Testis (tissue), 3 donors: Measurements from ENCODE around the gene LANCL2. TPM values are rescaled to one million over a fixed set of nuclear protein-coding genes. Genes with fewer than 3 reads are reported as not detected.

Experiments used
- DNase-seq: peaks from one replicate; pipeline ENCODE4 v3.0.0-alpha.2; 2019
- H3K27ac ChIP-seq, 2 donors: fragments of 200-600 bp; sonication (generic); one replicate each; pipeline ENCODE4 v1.5.1; 2019
- H3K27me3 ChIP-seq: fragments of 200-600 bp; sonication (generic); one replicate; pipeline ENCODE4 v1.5.1; 2019
- H3K36me3 ChIP-seq: fragments of 200-600 bp; sonication (generic); one replicate; pipeline ENCODE4 v1.5.1; 2017; ENCODE audit warnings: low read depth; ENCODE audit errors: missing control alignments
- H3K4me1 ChIP-seq: fragments of 200-600 bp; sonication (generic); one replicate; pipeline ENCODE4 v1.5.1; 2019
- H3K4me3 ChIP-seq, 2 donors: fragments of 200-600 bp; sonication (generic); one replicate each; pipeline ENCODE4 v1.5.1; 2017 to 2019
- H3K9me3 ChIP-seq: fragments of 200-600 bp; sonication (generic); one replicate; pipeline ENCODE4 v1.5.1; 2017
- POLR2A ChIP-seq: fragments of 450-650 bp; IDR thresholded peaks from one replicate; pipeline ENCODE4 v1.6.1; 2017; ENCODE audit warnings: antibody characterized with exemption, mild to moderate bottlenecking, moderate library complexity
- WGBS, 2 donors: methylation state at CpG; one replicate each; pipeline ENCODE4 v1.1.5; 2018; 5-methylcytosine and 5-hydroxymethylcytosine counted together
- intact Hi-C: fragments of 100-400 bp; cut with DNase I; formaldehyde crosslinking; loops from one replicate; pipeline ENCODE4 v1.15.1; 2023; ENCODE audit warnings: low total_unique reads
- polyA plus RNA-seq: library from polyadenylated mRNA; stranded (reverse); fragments of 350-450 nt; fragmentation: Illumina TruSeq; extraction: RNeasy Lipid Tissue Mini Kit (QIAGEN cat#74804); gene quantifications from one replicate; pipeline ENCODE4 v1.2.3, GENCODE V29; 2014; ENCODE audit warnings: low read depth, low replicate concordance; ENCODE audit not compliant: insufficient read depth
- total RNA-seq, 2 donors: library from RNA; depleted of rRNA; stranded (reverse); fragments of >200 nt; gene quantifications; one replicate each; pipeline ENCODE4 v1.2.3, GENCODE V29; 2016
- TF ChIP-seq, protein P1 (sequence below), 3 experiments: fragments of 450-650 bp in 2 of 3; fragments of 200-600 bp in 1 of 3; sonication (generic) in 1 of 3; IDR thresholded peaks; one replicate each; pipeline ENCODE4 v1.5.1; 2016 to 2019; ENCODE audit warnings: antibody characterized with exemption in 3 of 3, mild to moderate bottlenecking in 2 of 3, moderate library complexity in 1 of 3

The LANCL2 gene
- total and polyA plus RNA-seq, 3 donors from 2014 or later = 49.0 to 59.7 (median 50.5) TPM

DNA sequence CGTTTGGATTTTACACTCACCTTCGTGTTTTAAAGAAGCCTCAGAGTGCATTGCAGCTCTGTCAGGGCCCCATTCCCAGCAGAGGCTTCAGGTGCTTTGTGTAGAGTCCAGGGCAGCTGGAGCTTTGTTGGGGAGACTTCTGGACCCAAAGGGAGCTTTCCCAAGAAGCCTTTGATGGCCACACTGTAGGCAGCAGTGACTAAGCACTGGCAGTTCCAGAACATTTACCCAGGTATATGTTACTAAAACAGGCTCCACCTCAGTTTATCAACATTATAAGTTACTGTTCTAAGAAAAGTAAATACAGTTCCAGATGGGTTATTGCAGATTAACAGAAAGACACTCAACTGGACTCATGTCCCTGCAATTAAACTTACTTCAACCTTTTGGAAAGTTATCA lies 66.8 kb downstream of the LANCL2 start:
- Histone ChIP-seq H3K4me1 (no peaks in the 10 kb centered on the region), H3K27ac (no peak overlapping the region), H3K4me3 (no peak overlapping the region), H3K9me3 (no peaks in the 10 kb centered on the region), H3K27me3 (no peaks in the 10 kb centered on the region), H3K36me3 (no peaks in the 10 kb centered on the region)
- TF ChIP-seq, protein P1, sequence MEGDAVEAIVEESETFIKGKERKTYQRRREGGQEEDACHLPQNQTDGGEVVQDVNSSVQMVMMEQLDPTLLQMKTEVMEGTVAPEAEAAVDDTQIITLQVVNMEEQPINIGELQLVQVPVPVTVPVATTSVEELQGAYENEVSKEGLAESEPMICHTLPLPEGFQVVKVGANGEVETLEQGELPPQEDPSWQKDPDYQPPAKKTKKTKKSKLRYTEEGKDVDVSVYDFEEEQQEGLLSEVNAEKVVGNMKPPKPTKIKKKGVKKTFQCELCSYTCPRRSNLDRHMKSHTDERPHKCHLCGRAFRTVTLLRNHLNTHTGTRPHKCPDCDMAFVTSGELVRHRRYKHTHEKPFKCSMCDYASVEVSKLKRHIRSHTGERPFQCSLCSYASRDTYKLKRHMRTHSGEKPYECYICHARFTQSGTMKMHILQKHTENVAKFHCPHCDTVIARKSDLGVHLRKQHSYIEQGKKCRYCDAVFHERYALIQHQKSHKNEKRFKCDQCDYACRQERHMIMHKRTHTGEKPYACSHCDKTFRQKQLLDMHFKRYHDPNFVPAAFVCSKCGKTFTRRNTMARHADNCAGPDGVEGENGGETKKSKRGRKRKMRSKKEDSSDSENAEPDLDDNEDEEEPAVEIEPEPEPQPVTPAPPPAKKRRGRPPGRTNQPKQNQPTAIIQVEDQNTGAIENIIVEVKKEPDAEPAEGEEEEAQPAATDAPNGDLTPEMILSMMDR (IDR thresholded peaks at IDR 0.05) = no peak
- TF ChIP-seq POLR2A = no peak
- intact Hi-C loops = no loop called here
- 17 to 35% methylated on average over 2 of the region's 2 CpGs for WGBS, 2 donors
- no peak for DNase-seq

DNA sequence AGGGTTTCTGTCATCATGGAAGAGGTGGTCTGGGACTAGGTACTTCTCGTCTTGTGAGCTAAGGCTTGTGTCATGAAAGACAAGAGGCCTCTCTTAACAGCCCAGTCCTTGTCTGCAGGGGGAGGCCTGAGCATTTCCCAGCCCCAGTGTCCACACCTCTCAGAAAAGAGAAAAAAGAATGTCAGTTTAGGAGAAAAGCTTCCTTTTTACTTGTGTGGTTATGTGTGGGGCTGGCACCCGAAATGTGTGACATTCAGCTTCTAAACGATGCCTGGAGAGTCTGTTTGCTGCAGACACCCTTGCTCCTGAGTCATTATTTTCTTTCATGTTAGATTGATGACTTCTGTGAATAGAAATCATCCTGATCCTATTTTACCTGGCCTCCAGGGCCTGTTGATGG lies 67.4 kb downstream of the LANCL2 start:
- intact Hi-C loops = no loop called here
- DNase-seq = no peak
- Histone ChIP-seq H3K9me3 (no peaks in the 10 kb centered on the region), H3K4me1 (no peaks in the 10 kb centered on the region), H3K36me3 (no peaks in the 10 kb centered on the region), H3K27ac (no peak overlapping the region), H3K4me3 (no peak overlapping the region), H3K27me3 (no peaks in the 10 kb centered on the region)
- TF ChIP-seq POLR2A = no peak
- TF ChIP-seq, protein P1 (IDR thresholded peaks at IDR 0.05) = no peak
- WGBS, 2 donors = 71 to 73% methylated on average over 3 of the region's 3 CpGs

DNA sequence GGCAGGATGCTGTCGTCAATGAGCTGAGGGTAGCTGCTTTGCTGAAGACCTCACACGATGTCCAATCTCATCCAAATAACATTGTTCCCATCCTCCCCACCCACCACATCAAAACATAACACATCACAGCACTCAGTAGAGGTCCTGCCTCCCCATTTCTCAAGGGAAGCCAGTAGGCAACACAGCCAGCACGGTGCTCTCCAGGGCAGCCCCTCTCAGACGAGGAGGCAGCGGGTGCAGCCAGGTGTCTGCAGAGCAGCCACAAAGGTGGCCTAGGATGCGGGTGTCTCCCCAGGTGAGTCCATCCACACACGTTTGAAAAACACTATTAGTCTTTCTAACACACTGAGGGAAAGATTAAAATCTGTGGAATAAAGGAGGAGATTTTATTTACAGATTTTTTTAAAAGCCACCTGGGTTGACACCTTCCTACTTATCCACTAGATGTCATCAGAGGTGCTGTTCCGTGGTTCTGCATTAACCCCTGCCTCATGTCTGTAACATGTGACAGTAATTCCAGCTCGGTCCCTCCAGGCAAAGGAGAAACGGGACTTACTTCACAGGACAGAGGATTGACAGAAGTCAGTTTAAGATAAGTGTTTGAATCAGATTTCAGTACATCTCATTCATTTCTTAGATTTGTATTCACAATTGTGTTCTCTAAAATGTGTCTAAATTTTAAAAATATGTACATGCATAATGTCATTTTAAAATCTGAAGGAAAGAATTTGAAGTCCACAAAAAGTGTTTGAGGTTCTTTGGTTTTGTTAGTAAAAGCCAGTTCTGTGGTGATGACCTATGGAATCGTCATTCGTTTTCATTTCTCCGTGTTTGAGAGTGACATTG lies 68.0 kb downstream of the LANCL2 start:
- TF ChIP-seq POLR2A = no peak
- TF ChIP-seq, protein P1 (IDR thresholded peaks at IDR 0.05) = peak in 2 of 3 experiments; percentile 13 to 23
- intact Hi-C loops = no loop called here
- Histone ChIP-seq H3K36me3 (no peaks in the 10 kb centered on the region), H3K27ac (no peak overlapping the region), H3K4me1 (no peaks in the 10 kb centered on the region), H3K27me3 (no peaks in the 10 kb centered on the region), H3K9me3 (no peaks in the 10 kb centered on the region), H3K4me3 (no peak overlapping the region)
- 66 to 76% methylated on average over 13 of the region's 13 CpGs for WGBS, 2 donors
- no peak for DNase-seq

DNA sequence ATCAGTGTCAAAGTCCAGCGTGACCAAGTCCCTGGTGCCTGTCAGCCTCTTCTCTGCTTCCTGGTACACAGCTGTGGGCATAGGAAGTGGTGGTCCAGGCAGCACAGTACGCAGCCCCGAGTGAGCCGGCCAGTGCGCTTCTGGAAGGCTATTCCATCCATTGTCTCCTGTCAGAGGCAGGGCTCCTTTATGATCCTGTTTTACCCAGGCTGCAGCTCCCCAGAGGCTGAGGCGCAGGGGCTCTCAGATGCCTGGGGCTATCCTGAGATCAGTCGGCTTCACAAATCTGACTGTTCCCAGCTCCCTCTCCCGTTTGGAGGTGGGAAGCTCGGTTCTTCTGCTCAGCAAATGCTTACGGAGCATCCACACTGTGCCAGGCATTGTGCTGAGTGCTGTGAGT lies 70.3 kb downstream of the LANCL2 start:
- Histone ChIP-seq H3K27ac (no peak overlapping the region), H3K4me1 (no peaks in the 10 kb centered on the region), H3K27me3 (no peaks in the 10 kb centered on the region), H3K36me3 (no peaks in the 10 kb centered on the region), H3K4me3 (no peak overlapping the region), H3K9me3 (no peaks in the 10 kb centered on the region)
- 89% methylated on average over 6 to 10 of the region's 10 CpGs for WGBS, 2 donors
- DNase-seq = no peak
- no peak for TF ChIP-seq POLR2A
- TF ChIP-seq, protein P1 (IDR thresholded peaks at IDR 0.05) = no peak
- intact Hi-C loops = no loop called here

DNA sequence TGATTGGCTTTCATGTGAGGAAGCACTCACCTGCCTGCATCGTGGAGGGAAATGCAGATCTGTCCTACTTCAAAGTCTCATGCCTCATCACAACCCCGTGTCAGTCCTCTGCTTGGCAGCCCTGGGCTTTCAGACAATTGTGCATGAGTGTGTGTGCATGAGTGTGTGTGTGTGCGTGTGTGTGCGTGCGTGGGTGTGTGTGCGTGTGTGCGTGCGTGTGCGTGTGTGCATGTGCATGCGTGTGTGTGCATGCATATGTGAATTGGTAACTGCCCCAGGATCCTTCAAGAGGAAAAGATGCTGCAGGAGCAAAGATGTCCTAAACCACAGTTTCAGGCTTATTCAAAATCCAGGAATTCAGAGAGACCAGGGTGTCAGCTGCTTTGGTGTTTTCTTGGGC lies 71.3 kb downstream of the LANCL2 start:
- no peaks in the 10 kb centered on the region for H3K4me1 ChIP-seq
- intact Hi-C loops = no loop called here
- WGBS, 2 donors = 73 to 80% methylated on average over 5 to 10 of the region's 10 CpGs

More for the DNA sequence above, 71.3 kb downstream of the LANCL2 start:
- TF ChIP-seq POLR2A = no peak
- TF ChIP-seq, protein P1 (IDR thresholded peaks at IDR 0.05) = no peak
- Histone ChIP-seq H3K4me3 (no peak overlapping the region), H3K27me3 (no peaks in the 10 kb centered on the region), H3K36me3 (no peaks in the 10 kb centered on the region), H3K9me3 (no peaks in the 10 kb centered on the region), H3K27ac (no peak overlapping the region)
- no peak for DNase-seq
